GM12878 (cell line): ENCODE measurements around the gene NUMB. TPM values are rescaled to one million over a fixed set of nuclear protein-coding genes. Genes with fewer than 3 reads are reported as not detected.

Experiments
- ATAC-seq: fragments of 200-7000 bp; cut with Tn5 transposase; 3 replicates; pipeline ENCODE4 v1.9.1; 2020; ENCODE audit warnings: mild to moderate bottlenecking, moderate library complexity
- BruUV-seq: library from RNA; stranded (reverse); fragments of 400-500 nt; replicated peaks from 2 replicates; lab custom pipeline; 2021; lab: Mats Ljungman, UMichigan
- CTCF ChIA-PET: fragments of 300-600 bp; sonication (Branson Sonifier 250); formaldehyde crosslinking; extraction: SDS; loops from one replicate; lab custom pipeline; 2021; ENCODE audit warnings: inconsistent platforms; lab: Yijun Ruan, JAX
- POLR2A ChIA-PET: fragments of 350-600 bp; formaldehyde crosslinking; extraction: SDS; loops from one replicate; lab custom pipeline; 2021; ENCODE audit warnings: inconsistent platforms; lab: Charles Lee
- RAD21 ChIA-PET: fragments of 300-600 bp; sonication (Branson Sonifier 250); formaldehyde crosslinking; loops from one replicate; lab custom pipeline; 2023; ENCODE audit warnings: antibody characterized with exemption; ENCODE audit not compliant: unreplicated experiment; lab: Charles Lee
- SMC1A ChIA-PET: fragments of 300-600 bp; sonication (Branson Sonifier 250); formaldehyde crosslinking; loops from one replicate; lab custom pipeline; 2023; ENCODE audit not compliant: unreplicated experiment, uncharacterized antibody; lab: Charles Lee
- DNase-seq: peaks from one replicate; pipeline ENCODE4 v3.0.0-alpha.2; 2011; ENCODE audit warnings: low read depth, low spot score
- FAIRE-seq: peaks from 3 replicates; lab custom pipeline; 2011; peaks lifted over from hg19 to GRCh38; lab: Jason Lieb, UNC
- H2AFZ ChIP-seq: 2 replicates; pipeline ENCODE4 v1.6.0; 2011; ENCODE audit warnings: low read depth, low read length, control low read depth; ENCODE audit not compliant: control insufficient read depth
- H3K27ac ChIP-seq: 2 replicates; pipeline ENCODE4 v1.5.1; 2011; ENCODE audit warnings: control low read depth; ENCODE audit not compliant: control insufficient read depth, insufficient read depth
- H3K27me3 ChIP-seq, 2 experiments: replicated peaks in 1 of 2; 2 replicates each; pipeline versions ENCODE4 v1.6.0 to v1.6.1; 2011; ENCODE audit warnings: low read length in 1 of 2; ENCODE audit not compliant: control insufficient read depth in 2 of 2, insufficient read depth in 2 of 2
- H3K36me3 ChIP-seq, 2 experiments: 2 replicates each; pipeline ENCODE4 v1.5.1; 2011; ENCODE audit warnings: low read length in 1 of 2; ENCODE audit not compliant: control insufficient read depth in 2 of 2, insufficient read depth in 2 of 2
- H3K4me1 ChIP-seq: 2 replicates; pipeline ENCODE4 v1.6.1; 2011; ENCODE audit warnings: mild to moderate bottlenecking, low read length, moderate library complexity, mixed read lengths; ENCODE audit not compliant: control insufficient read depth, insufficient read depth
- H3K4me2 ChIP-seq: 2 replicates; pipeline ENCODE4 v1.6.0; 2011; ENCODE audit warnings: control low read depth; ENCODE audit not compliant: control insufficient read depth, insufficient read depth
- H3K4me3 ChIP-seq: fragments of 200-600 bp; sonication (generic); 2 replicates; pipeline ENCODE4 v1.5.1; 2016
- H3K79me2 ChIP-seq: 2 replicates; pipeline ENCODE4 v1.6.0; 2011; ENCODE audit warnings: low read length; ENCODE audit not compliant: control insufficient read depth, insufficient read depth
- H3K9ac ChIP-seq: 2 replicates; pipeline ENCODE4 v1.8.0; 2011; ENCODE audit warnings: low read length, control low read depth, mixed read lengths; ENCODE audit not compliant: control insufficient read depth, insufficient read depth
- H3K9me3 ChIP-seq: replicated peaks from 3 replicates; pipeline ENCODE4 v1.5.1; 2011; ENCODE audit warnings: mild to moderate bottlenecking, low read length; ENCODE audit not compliant: control insufficient read depth, insufficient read depth
- H4K20me1 ChIP-seq: 2 replicates; pipeline ENCODE4 v1.6.0; 2011; ENCODE audit not compliant: control insufficient read depth, insufficient read depth
- CHD2 ChIP-seq: IDR thresholded peaks from 2 replicates; pipeline ENCODE4 v1.6.1; 2011; ENCODE audit warnings: low read depth, low read length, improper control_type of control experiment, borderline replicate concordance
- EP300 ChIP-seq, 2 experiments: fragments of 150-350 bp in 1 of 2; IDR thresholded peaks; 2 replicates each; pipeline ENCODE4 v1.6.1; 2011 to 2012; ENCODE audit warnings: low read depth in 2 of 2, low read length in 2 of 2, borderline replicate concordance in 1 of 2, improper control_type of control experiment in 1 of 2, inconsistent platforms in 1 of 2; ENCODE audit not compliant: control insufficient read depth in 1 of 2
- EZH2 ChIP-seq: IDR thresholded peaks from 2 replicates; pipeline ENCODE4 v1.6.1; 2012; ENCODE audit warnings: low read depth, mild to moderate bottlenecking, control low read depth, inconsistent platforms, low read length, borderline replicate concordance; ENCODE audit not compliant: control insufficient read depth
- FOS ChIP-seq: IDR thresholded peaks from 3 replicates; pipeline ENCODE4 v1.6.1; 2011; ENCODE audit warnings: borderline replicate concordance; ENCODE audit not compliant: insufficient read length; ENCODE audit errors: extremely low read depth
- HCFC1 ChIP-seq: fragments of 150-350 bp; IDR thresholded peaks from 2 replicates; pipeline ENCODE4 v1.6.1; 2014; ENCODE audit warnings: low read length
- IRF4 ChIP-seq: IDR thresholded peaks from 2 replicates; pipeline ENCODE4 v1.6.1; 2011; ENCODE audit warnings: low read depth, low read length
- MEF2A ChIP-seq: IDR thresholded peaks from 2 replicates; pipeline ENCODE4 v1.6.1; 2011; ENCODE audit warnings: low read depth, mild to moderate bottlenecking, low read length, moderate library complexity; ENCODE audit not compliant: insufficient read depth
- NFYA ChIP-seq: IDR thresholded peaks from 2 replicates; pipeline ENCODE4 v1.6.1; 2011; ENCODE audit warnings: low read depth, mild to moderate bottlenecking, low read length, improper control_type of control experiment, borderline replicate concordance
- POLR2AphosphoS2 ChIP-seq: IDR thresholded peaks from 2 replicates; pipeline ENCODE4 v1.6.1; 2011; ENCODE audit warnings: low read depth, mild to moderate bottlenecking, low read length, improper control_type of control experiment, moderate library complexity
- PRDM15 ChIP-seq: fragments of 450-650 bp; formaldehyde crosslinking; IDR thresholded peaks from 2 replicates; pipeline ENCODE4 v1.4.0; 2020; ENCODE audit warnings: mild to moderate bottlenecking, moderate library complexity
- REST ChIP-seq: IDR thresholded peaks from 2 replicates; pipeline ENCODE4 v1.6.1; 2012; ENCODE audit warnings: mild to moderate bottlenecking, low read depth, low read length
- SIN3A ChIP-seq: IDR thresholded peaks from 2 replicates; pipeline ENCODE4 v1.6.1; 2012; ENCODE audit warnings: low read depth, low read length, improper control_type of control experiment
- SREBF2 ChIP-seq: IDR thresholded peaks from 2 replicates; pipeline ENCODE4 v1.6.1; 2012; ENCODE audit warnings: mild to moderate bottlenecking, low read length
- STAT1 ChIP-seq: fragments of 450-650 bp; conservative IDR thresholded peaks from 2 replicates; pipeline ENCODE4 v1.6.1; 2014; ENCODE audit warnings: antibody characterized with exemption, mild to moderate bottlenecking
- STAT3 ChIP-seq: IDR thresholded peaks from 2 replicates; pipeline ENCODE4 v1.6.1; 2011; ENCODE audit warnings: low read depth, low read length, improper control_type of control experiment
- TBL1XR1 ChIP-seq: IDR thresholded peaks from 2 replicates; pipeline ENCODE4 v1.6.1; 2012; ENCODE audit warnings: low read depth, low read length, improper control_type of control experiment
- TCF7 ChIP-seq: IDR thresholded peaks from 2 replicates; pipeline ENCODE4 v1.6.1; 2014; ENCODE audit warnings: antibody characterized with exemption, borderline replicate concordance
- WGBS: methylation state at CpG from one replicate; pipeline ENCODE4 v1.1.6; 2016; ENCODE audit warnings: low lambda C conversion rate; ENCODE audit not compliant: insufficient replicate concordance, insufficient coverage; ENCODE audit errors: missing lambda C conversion rate; 5-methylcytosine and 5-hydroxymethylcytosine counted together
- in situ Hi-C: fragments of 300-500 bp; cut with MboI; formaldehyde crosslinking; loops from 9 replicates; pipeline ENCODE4 v1.14.3; 2018; ENCODE audit warnings: mixed read lengths
- intact Hi-C: fragments of 100-400 bp; cut with micrococcal nuclease; formaldehyde crosslinking; loops from one replicate; pipeline ENCODE4 v1.14.2; 2022; ENCODE audit not compliant: unreplicated experiment
- polyA plus RNA-seq, 11 experiments: library from polyadenylated mRNA; depleted of rRNA in 4 of 11; unstranded in 6 of 11; stranded (reverse) in 5 of 11; fragments of >200 nt; fragmentation: Nextera tagmentation in 4 of 11; fragmentation: Illumina TruSeq in 1 of 11; extraction: Ambion mirVana in 4 of 11; extraction: Trizol in 1 of 11; gene quantifications; 1 replicate in 1 of 11; 2 replicates in 10 of 11; pipeline versions ENCODE4 v1.2.1 to v1.2.3, GENCODE V29; 2011 to 2016; ENCODE audit warnings: inconsistent platforms in 2 of 11, missing spikeins in 2 of 11, low read depth in 1 of 11
- total RNA-seq, 4 experiments: library from RNA; depleted of rRNA in 3 of 4; stranded (reverse); fragments of >200 nt in 3 of 4; fragmentation: Illumina TruSeq in 1 of 4; extraction: Trizol in 1 of 4; gene quantifications; 2 replicates each; pipeline versions ENCODE4 v1.2.1 to v1.2.3, GENCODE V29; 2013 to 2021

Gene NUMB
- total and polyA plus RNA-seq, 10 of the 15 experiments (the other 5 are each of a cell fraction or from before 2014, with no cell fraction given) = 22.0 to 147 (median 48.9) TPM

GRCh38 chr14:73232984-73233383 is 225.4 kb downstream of the NUMB start:
- Histone ChIP-seq H3K4me3 (no peak overlapping the region), H4K20me1 (no peaks in the 10 kb centered on the region), H3K4me1 (peaks cover 11% of the 10 kb centered on the region), H3K9ac (no peak overlapping the region), H2AFZ (no peak overlapping the region), H3K9me3 (no peaks in the 10 kb centered on the region), H3K36me3 (no peaks in the 10 kb centered on the region; a peak in 2 of 4 replicates), H3K27ac (no peak overlapping the region), H3K79me2 (no peaks in the 10 kb centered on the region), H3K4me2 (no peak overlapping the region), H3K27me3 (peaks cover 5 to 14% of the 10 kb centered on the region in 2 experiments)
- FAIRE-seq (no peak), DNase-seq (no peak), ATAC-seq (no peak)
- no TSS peak for BruUV-seq
- ChIA-PET RAD21 (interaction anchor here (0.5 to 3.0 kb wide), 11 partner anchors 10 to 400 kb away, joined by 3 to 55 read pairs (median 5); partner anchors contain the start of gene RBM25), SMC1A (interaction anchor here (0.9 to 5.2 kb wide), 13 partner anchors 10 to 270 kb away, joined by 3 to 75 read pairs (median 6); no protein-coding TSS in a partner anchor), CTCF (interaction anchor here (0.9 to 6.6 kb wide), 16 partner anchors 10 to 245 kb away, joined by 3 to 75 read pairs (median 6); no protein-coding TSS in a partner anchor), POLR2A (interaction anchor here (0.6 to 2.9 kb wide), 2 partner anchors 10 to 128 kb away, joined by 4 to 14 read pairs; no protein-coding TSS in a partner anchor)
- intact Hi-C loops (loop anchor here (5.0 kb wide), 1 partner anchor 239 kb away; no protein-coding TSS in a partner anchor), in situ Hi-C loops (no loop called here)
- WGBS = 56% methylated on average over 8 of the region's 8 CpGs
- TF ChIP-seq REST (no peak), TCF7 (no peak), PRDM15 (no peak), STAT1 (no peak), HCFC1 (no peak), POLR2AphosphoS2 (no peak), NFYA (no peak), MEF2A (no peak), SREBF2 (no peak), CHD2 (no peak), EP300 (IDR thresholded peaks at IDR 0.05; ENCODE audit: borderline replicate concordance in 1 of 2, control insufficient read depth in 1 of 2, low read depth in 2 of 2, low read length in 2 of 2) (no peak), STAT3 (no peak), SIN3A (no peak), IRF4 (no peak), TBL1XR1 (no peak), FOS (no peak), EZH2 (no peak)
